Superior temporal gyrus (tissue), 1 donor: ENCODE data around the gene PRR15L.

Experiments
- DNase-seq: peaks from one replicate; pipeline ENCODE4 v3.0.0-alpha.2; 2016; ENCODE audit errors: extremely low spot score

The PRR15L gene

GRCh38 chr17:47959825-47960655 lies 2.4 kb upstream of the PRR15L start:
- no peak for DNase-seq

- no peak for DNase-seq
Measured at GRCh38 chr17:47956791-47957590, 692 bp downstream of the PRR15L start.

- DNase-seq, result no peak
Measured at GRCh38 chr17:47955497-47956461, 1.9 kb downstream of the PRR15L start.

DNA sequence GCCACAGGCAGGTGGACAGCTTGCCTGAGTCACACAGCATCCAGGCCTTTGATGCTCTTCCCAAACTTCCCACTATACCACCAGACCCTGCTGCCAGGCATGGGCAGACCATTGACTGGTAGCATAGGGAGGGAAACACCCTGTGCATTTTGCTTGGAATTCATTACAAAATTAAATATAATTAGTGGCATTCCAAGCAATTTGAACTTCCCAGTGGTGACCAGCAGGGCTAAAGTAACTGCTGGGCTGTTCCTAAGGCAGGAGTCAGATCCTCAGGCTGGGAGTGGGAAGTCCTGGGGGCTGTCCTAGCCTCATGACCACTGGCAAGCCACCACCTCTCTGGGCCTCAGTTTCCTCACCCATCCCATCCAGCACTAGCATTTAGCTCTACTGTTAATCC lies 3.8 kb downstream of the PRR15L start:
- no peak for DNase-seq

DNA sequence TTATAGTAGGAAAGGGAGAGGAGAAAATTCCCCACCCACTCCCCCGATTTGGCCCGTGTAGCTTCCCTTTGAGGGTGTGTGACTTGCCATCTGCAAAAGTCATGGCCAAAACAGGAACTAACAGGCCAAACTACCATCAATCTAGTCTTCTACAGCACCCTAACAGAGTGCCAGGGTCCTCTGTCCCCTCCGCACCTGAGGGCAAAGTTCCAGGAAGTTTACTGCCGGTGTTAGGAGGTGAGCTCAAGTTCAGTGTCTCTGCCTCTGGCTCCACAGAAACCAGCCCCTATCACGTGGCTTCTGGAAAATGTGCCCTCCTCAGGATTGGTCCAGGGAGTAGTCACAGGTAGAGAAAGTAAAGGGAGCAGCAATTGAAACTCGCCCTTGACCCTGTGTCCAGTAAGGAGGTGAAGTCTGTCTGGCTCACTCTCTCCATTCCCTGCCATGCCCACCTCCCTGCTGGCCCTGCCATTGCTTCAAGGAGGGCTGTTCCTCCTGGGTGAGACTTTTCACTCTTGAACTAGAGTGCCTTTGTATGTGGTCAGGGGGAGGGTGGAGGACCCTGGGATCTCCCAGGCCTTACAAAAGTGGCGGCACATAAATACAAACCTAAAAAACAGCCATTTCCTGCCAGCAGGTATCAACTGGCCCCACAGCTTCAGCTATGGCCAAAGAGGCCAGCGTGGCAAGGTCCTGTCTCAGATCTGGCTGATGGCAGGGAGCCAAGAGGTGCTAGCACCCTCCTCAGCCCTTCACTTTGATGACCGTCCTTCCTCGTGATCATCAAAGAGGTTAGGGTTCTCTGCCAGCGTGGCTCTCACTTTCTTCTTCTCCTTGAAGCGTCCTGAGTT lies 5.3 kb downstream of the PRR15L start:
- DNase-seq, result no peak

- no peak for DNase-seq
Measured at GRCh38 chr17:47950448-47950847, 7.2 kb downstream of the PRR15L start.

DNA sequence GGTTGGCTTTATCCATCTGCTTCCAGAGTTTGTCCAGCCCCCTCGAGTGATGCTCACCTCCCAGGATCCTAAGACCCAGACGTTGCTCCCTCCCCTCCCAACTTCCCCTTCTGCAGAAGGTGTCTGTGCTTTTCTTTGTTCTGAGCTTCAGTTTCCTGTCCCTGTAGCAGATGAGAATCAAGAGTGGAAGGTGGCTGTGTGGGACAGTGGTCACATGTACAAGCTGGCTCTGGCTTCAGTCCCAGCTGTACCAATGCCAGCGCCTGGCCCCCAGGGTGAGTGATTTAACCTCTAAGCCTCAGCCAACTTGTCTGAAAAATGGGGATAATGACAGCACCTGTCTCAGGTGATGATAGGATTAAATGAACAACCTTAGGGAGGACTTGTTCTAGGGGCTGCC lies 7.7 kb downstream of the PRR15L start:
- DNase-seq, result no peak

- peak; percentile 83 for DNase-seq
Measured at GRCh38 chr17:47949197-47949759, 8.4 kb downstream of the PRR15L start.

GRCh38 chr17:47948706-47949196 lies 8.9 kb downstream of the PRR15L start:
- DNase-seq, result no peak

- peak; percentile 72 for DNase-seq
Measured at GRCh38 chr17:47946929-47947397, 10.7 kb downstream of the PRR15L start.

DNA sequence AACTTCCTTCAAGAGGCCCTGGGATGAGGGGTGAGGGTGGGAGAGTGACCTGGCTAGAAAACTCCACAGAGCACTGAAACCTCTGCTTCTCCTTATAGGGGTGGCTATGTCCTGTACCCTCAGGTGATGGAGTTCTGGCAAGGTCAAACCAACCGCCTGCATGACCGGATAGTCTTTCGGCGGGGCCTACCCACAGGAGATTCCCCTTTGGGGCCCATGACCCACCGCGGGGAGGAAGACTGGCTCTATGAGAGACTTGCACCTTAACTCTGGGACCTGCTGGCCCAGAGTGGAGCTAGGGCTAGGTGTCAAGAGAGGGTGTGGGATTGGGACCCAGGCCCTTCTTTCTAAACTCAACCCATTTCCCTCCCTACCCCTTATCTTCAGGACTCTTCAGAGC lies 11.2 kb downstream of the PRR15L start:
- no peak for DNase-seq

DNA sequence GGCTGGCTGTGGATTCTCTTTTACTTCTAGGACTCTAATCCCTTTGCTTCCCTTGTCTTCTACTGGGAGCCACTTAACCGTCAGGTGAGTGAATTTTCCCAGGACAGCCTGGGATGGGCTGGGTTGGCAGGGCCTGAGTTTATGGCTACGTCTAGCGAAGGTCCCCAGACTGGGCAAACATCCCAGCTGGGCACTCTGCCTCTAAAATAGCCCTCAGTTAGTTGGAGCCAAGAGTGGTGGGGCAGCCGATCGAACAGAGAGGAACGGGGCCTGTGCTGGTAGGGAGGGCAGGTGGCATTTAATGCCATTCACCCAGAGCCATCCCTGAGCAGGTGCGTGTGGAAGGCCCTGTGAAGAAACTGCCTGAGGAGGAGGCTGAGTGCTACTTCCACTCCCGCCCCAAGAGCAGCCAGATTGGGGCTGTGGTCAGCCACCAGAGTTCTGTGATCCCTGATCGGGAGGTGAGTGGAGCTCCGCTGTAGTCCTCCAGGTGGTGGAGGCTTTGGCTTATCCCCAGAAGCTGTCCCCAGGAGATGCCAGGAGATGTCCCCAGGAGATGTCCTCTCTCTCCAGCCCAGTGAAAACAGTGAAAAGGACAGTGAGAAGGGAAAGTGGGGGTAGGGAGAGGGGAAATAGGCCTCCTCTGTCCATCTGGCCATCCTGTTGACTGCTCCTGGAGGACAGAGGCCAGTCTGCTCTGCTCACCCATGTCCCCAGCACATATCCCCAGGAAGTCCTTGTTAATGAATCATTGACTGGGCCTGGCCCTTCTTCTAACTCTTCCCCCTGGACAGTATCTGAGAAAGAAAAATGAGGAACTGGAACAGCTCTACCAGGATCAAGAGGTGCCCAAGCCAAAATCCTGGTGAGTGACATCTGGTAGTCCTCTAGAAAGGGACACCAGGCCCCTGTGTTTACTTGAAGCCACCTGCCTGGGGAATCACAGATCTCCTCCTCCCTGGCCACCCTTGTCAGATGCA lies 11.9 kb downstream of the PRR15L start:
- DNase-seq, result no peak

GRCh38 chr17:47945080-47945479 lies 12.6 kb downstream of the PRR15L start:
- DNase-seq, result peak; percentile 49

DNA sequence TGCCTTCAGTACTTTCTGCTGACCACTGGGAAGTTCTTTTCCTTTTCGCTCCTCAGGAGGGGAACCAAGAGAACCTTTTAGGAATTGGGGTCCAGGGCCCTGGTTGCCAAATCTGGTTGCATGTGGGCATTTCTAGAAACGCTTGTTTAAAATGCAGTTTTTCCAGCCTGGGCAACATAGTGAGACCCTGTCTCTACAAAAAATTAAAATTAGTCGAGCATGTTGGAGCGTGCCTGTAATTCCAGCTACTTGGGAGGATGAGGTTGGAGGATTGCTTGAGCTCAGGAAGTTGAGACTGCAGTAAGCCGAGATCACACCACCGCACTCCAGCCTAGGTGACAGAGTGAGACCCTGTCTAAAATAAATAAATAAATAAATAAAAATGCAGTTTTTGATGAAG lies 15.1 kb downstream of the PRR15L start:
- DNase-seq, result no peak

DNA sequence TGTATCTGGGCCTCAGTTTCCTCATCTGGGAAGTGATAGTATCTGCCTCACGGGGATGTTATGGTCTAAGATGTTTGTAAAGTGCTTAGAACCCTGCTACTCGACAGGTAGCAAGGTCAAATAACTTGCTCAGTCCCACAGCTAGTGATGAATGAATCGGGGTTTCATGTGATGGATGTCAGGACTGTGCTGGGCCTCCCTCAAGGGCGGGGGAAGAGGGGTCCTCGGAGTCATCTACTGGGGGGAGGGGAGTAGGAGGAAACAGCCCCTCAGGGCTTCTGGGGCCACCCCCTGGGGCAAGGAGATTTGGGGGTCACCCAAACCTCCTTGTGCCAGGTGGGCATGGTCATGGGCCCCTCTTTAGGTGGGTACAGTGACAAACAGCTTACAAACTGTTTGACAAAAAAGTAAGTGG lies 15.6 kb downstream of the PRR15L start:
- DNase-seq, result peak; percentile 11

GRCh38 chr17:47941246-47942095 lies 16.2 kb downstream of the PRR15L start, which contains the start of gene PNPO:
PNPO (plus strand) TSS chr17:47941571; CDS start chr17:47941676, 105 bp downstream.
- peak; percentile 99 for DNase-seq

DNA sequence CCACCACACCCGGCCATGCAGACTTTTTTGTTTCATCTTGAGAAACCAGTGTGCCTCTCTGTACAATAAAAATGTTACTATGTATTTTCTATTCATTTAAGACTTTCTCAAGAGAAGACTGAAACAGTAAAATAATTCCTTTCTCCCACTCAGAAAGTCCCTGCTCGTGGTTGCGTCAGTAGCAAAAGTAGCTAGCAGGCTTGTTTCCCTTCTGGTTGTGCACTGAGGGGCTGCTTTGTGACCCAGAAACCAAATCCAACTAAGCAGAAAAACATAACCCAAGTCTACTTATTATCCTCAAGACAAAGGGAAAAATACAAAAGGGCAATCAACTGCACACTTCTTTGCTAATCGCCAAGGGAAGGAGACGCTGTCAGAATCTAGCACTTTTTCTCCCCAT lies 19.7 kb downstream of the PRR15L start:
- DNase-seq, result no peak

DNA sequence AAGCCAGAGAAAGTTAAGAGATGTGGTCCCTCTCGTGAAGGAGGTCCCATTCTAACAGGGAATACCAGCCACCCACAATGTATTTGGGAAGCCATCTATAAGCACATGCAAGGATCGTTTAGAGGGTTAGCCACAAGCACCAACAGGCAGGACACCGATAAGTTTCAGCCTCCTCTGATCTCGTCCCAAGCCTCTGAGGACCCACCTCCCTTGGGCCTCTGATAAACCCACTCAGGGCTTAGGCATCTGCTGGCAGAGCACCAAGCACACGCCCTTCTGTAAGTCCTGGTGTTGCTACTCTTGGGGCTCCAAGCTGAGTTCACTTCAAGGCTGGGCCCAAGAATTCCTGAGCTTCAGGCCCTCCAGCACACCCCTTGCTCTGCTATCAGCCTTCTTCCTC lies 21.7 kb downstream of the PRR15L start:
- DNase-seq, result no peak
